HG02885 (cell line): ENCODE data around the gene UBN1.

Experiments used
- ATAC-seq: cut with Tn5 transposase; IDR thresholded peaks from one replicate; pipeline ENCODE4 v1.9.1; 2021; ENCODE audit warnings: mild to moderate bottlenecking; ENCODE audit not compliant: unreplicated experiment, poor library complexity

The UBN1 gene

GRCh38 chr16:4897328-4897727, 50.0 kb downstream of the UBN1 start:
- ATAC-seq, result no peak

- no peak for ATAC-seq
Observed at GRCh38 chr16:4898811-4899473, 51.7 kb downstream of the UBN1 start.

- no peak for ATAC-seq
Observed at GRCh38 chr16:4899474-4899846, 52.2 kb downstream of the UBN1 start.

GRCh38 chr16:4900036-4900435, 52.8 kb downstream of the UBN1 start:
- no peak for ATAC-seq

GRCh38 chr16:4900750-4901149, 53.5 kb downstream of the UBN1 start:
- ATAC-seq, result no peak

GRCh38 chr16:4902038-4902437, 54.8 kb downstream of the UBN1 start:
- no peak for ATAC-seq

GRCh38 chr16:4904108-4904941, 57.0 kb downstream of the UBN1 start:
- ATAC-seq, result no peak

GRCh38 chr16:4904942-4905615, 57.8 kb downstream of the UBN1 start:
- no peak for ATAC-seq

GRCh38 chr16:4908854-4909401, 61.6 kb downstream of the UBN1 start:
- no peak for ATAC-seq

GRCh38 chr16:4909825-4910224, 62.5 kb downstream of the UBN1 start:
- ATAC-seq, result no peak

- ATAC-seq, result no peak
Observed at GRCh38 chr16:4910828-4911227, 63.5 kb downstream of the UBN1 start.

- ATAC-seq, result no peak
Observed at GRCh38 chr16:4911970-4912386, 64.7 kb downstream of the UBN1 start.

- ATAC-seq, result no peak
Observed at GRCh38 chr16:4913130-4913773, 66.0 kb downstream of the UBN1 start.

GRCh38 chr16:4913774-4914525, 66.7 kb downstream of the UBN1 start:
- no peak for ATAC-seq

GRCh38 chr16:4914528-4915225, 67.4 kb downstream of the UBN1 start:
- no peak for ATAC-seq

GRCh38 chr16:4915226-4915761, 68.0 kb downstream of the UBN1 start:
- no peak for ATAC-seq

- ATAC-seq, result no peak
Observed at GRCh38 chr16:4917117-4917516, 69.8 kb downstream of the UBN1 start.

- no peak for ATAC-seq
Observed at GRCh38 chr16:4918781-4919251, 71.5 kb downstream of the UBN1 start.

- no peak for ATAC-seq
Observed at GRCh38 chr16:4920826-4921225, 73.5 kb downstream of the UBN1 start.
